ENCODE results near the gene SYT17.

DNA sequence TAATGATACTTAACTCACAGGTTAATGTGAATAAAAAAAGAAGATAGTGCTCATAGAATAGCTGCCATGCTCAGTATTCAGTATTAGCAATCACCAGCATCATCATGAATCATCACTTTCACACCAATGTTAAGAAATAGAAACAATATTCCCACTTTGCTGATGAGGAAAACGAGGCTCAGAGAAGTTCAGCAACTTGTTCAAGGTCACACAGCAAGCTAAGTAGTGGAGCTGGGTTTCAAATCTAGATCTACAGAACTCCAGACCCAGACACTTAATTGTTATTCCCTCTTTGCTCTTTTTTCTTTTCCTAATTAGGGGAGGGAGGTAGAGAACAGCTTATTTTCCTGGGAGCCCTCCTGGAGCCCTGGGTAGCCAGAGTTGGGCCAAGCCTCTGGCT lies 140.4 kb downstream of the SYT17 start:
- no peak for TF ChIP-seq ZBTB7A (IDR thresholded peaks at IDR 0.05; ENCODE audit: low read depth)
- TF ChIP-seq TCF12 (IDR thresholded peaks at IDR 0.05; ENCODE audit: low read depth), result no peak
- TF ChIP-seq NFIC (IDR thresholded peaks at IDR 0.05), result no peak
- no peak for TF ChIP-seq USF1 (IDR thresholded peaks at IDR 0.05)
- no peak for TF ChIP-seq EP300 (IDR thresholded peaks at IDR 0.05; ENCODE audit: borderline replicate concordance)
- TF ChIP-seq TAF1 (IDR thresholded peaks at IDR 0.05; ENCODE audit: low read depth), result no peak
- no peak for TF ChIP-seq MAX (IDR thresholded peaks at IDR 0.05)
- no peak for TF ChIP-seq YY1 (IDR thresholded peaks at IDR 0.05; ENCODE audit: low read depth)
